Left ventricle myocardium inferior (tissue), 1 donor: Measurements from ENCODE around the gene CHST8. TPM values are rescaled to one million over a fixed set of nuclear protein-coding genes. Genes with fewer than 3 reads are reported as not detected.
"Not testable (repeated sequence)": the region's sequence is repeated elsewhere in the genome, so short reads cannot be mapped to it uniquely, and the experiment has no call there.

Experiments
- DNase-seq: peaks from one replicate; pipeline ENCODE4 v3.0.0-alpha.2; 2020
- H3K27ac ChIP-seq: fragments of 200-600 bp; replicated peaks from 2 replicates; pipeline ENCODE4 v1.8.0; 2021
- H3K27me3 ChIP-seq: fragments of 200-600 bp; 2 replicates; pipeline ENCODE4 v1.8.0; 2021; ENCODE audit warnings: low read depth
- H3K36me3 ChIP-seq: fragments of 200-600 bp; 2 replicates; pipeline ENCODE4 v1.8.0; 2021
- H3K4me1 ChIP-seq: fragments of 200-600 bp; 2 replicates; pipeline ENCODE4 v1.8.0; 2021
- H3K4me3 ChIP-seq: fragments of 200-600 bp; 2 replicates; pipeline ENCODE4 v1.8.0; 2021; ENCODE audit warnings: mild to moderate bottlenecking, moderate library complexity
- H3K9me3 ChIP-seq: fragments of 200-600 bp; replicated peaks from 2 replicates; pipeline ENCODE4 v1.8.0; 2021
- CTCF ChIP-seq: fragments of 200-600 bp; IDR thresholded peaks from 2 replicates; pipeline ENCODE4 v1.8.0; 2021; ENCODE audit warnings: antibody characterized with exemption, mild to moderate bottlenecking, borderline replicate concordance
- intact Hi-C: fragments of 100-400 bp; cut with micrococcal nuclease; formaldehyde crosslinking; loops from one replicate; pipeline ENCODE4 v1.11.0; 2022
- total RNA-seq: library from RNA; stranded (reverse); fragmentation: NEBNext Ultra II Directional; extraction: Animal tissue kit (Norgen Biotek cat#: 25700); gene quantifications from one replicate; pipeline ENCODE4 v1.2.1, GENCODE V29; 2021
- donor health status: DM: no; HTN: yes; CAD: no; lungs with severe emphysema.

Gene CHST8
- total RNA-seq, 1 donor from 2014 or later, result 0.14 TPM

- no peak for DNase-seq
- peaks cover 71% of the 10 kb centered on the region for H3K27me3 ChIP-seq
- no peaks in the 10 kb centered on the region for H3K4me1 ChIP-seq
- H3K36me3 ChIP-seq, result no peaks in the 10 kb centered on the region
- no peak for TF ChIP-seq CTCF
- no peak overlapping the region for H3K4me3 ChIP-seq
- intact Hi-C loops, result no loop called here
- no peaks in the 10 kb centered on the region for H3K9me3 ChIP-seq
- no peak overlapping the region for H3K27ac ChIP-seq
These were observed 38.8 kb downstream of the CHST8 start for GRCh38 chr19:33660410-33661124.

GRCh38 chr19:33661336-33661735 is 39.6 kb downstream of the CHST8 start:
- H3K27me3 ChIP-seq, result peaks cover 63% of the 10 kb centered on the region
- H3K36me3 ChIP-seq, result no peaks in the 10 kb centered on the region
- no peaks in the 10 kb centered on the region for H3K9me3 ChIP-seq
- H3K4me3 ChIP-seq, result no peak overlapping the region
- DNase-seq, result no peak
- no peaks in the 10 kb centered on the region for H3K4me1 ChIP-seq
- TF ChIP-seq CTCF, result no peak
- no peak overlapping the region for H3K27ac ChIP-seq
- intact Hi-C loops, result no loop called here

- intact Hi-C loops, result no loop called here
- H3K9me3 ChIP-seq, result no peaks in the 10 kb centered on the region
- TF ChIP-seq CTCF, result no peak
These were observed 40.8 kb downstream of the CHST8 start for GRCh38 chr19:33662391-33663092.

GRCh38 chr19:33663316-33663715 is 41.6 kb downstream of the CHST8 start:
- H3K27ac ChIP-seq, intact Hi-C loops, H3K9me3 ChIP-seq, H3K4me3 ChIP-seq, DNase-seq, H3K36me3 ChIP-seq, H3K4me1 ChIP-seq: not testable (repeated sequence)
- peaks cover 52% of the 10 kb centered on the region for H3K27me3 ChIP-seq

More at GRCh38 chr19:33662391-33663092, 40.8 kb downstream of the CHST8 start:
- Histone ChIP-seq H3K27ac (no peak overlapping the region), H3K36me3 (no peaks in the 10 kb centered on the region), H3K27me3 (peaks cover 59% of the 10 kb centered on the region), H3K4me1 (no peaks in the 10 kb centered on the region), H3K4me3 (no peak overlapping the region)
- DNase-seq, result no peak

- Histone ChIP-seq H3K9me3 (no peaks in the 10 kb centered on the region), H3K27me3 (peaks cover 47% of the 10 kb centered on the region), H3K36me3 (no peaks in the 10 kb centered on the region), H3K27ac (no peak overlapping the region), H3K4me1 (no peaks in the 10 kb centered on the region), H3K4me3 (no peak overlapping the region)
- DNase-seq, result no peak
- intact Hi-C loops, result no loop called here
- no peak for TF ChIP-seq CTCF
These were observed 43.0 kb downstream of the CHST8 start for GRCh38 chr19:33664744-33665143.
